Body of pancreas (tissue), 4 donors: Measurements from ENCODE around the gene ADD1.

ENCODE experiments used
- POLR2A ChIP-seq, 3 donors: fragments of 450-650 bp; IDR thresholded peaks; one replicate each; pipeline ENCODE4 v1.6.1; 2016; ENCODE audit warnings: antibody characterized with exemption in 3 of 3, mild to moderate bottlenecking in 2 of 3
- TF ChIP-seq, protein P1 (sequence below), 7 experiments: fragments of 450-650 bp in 4 of 7; fragments of 200-600 bp in 3 of 7; sonication (generic) in 3 of 7; IDR thresholded peaks; one replicate each; pipeline ENCODE4 v1.5.1; 2016 to 2019; ENCODE audit warnings: antibody characterized with exemption in 7 of 7

DNA sequence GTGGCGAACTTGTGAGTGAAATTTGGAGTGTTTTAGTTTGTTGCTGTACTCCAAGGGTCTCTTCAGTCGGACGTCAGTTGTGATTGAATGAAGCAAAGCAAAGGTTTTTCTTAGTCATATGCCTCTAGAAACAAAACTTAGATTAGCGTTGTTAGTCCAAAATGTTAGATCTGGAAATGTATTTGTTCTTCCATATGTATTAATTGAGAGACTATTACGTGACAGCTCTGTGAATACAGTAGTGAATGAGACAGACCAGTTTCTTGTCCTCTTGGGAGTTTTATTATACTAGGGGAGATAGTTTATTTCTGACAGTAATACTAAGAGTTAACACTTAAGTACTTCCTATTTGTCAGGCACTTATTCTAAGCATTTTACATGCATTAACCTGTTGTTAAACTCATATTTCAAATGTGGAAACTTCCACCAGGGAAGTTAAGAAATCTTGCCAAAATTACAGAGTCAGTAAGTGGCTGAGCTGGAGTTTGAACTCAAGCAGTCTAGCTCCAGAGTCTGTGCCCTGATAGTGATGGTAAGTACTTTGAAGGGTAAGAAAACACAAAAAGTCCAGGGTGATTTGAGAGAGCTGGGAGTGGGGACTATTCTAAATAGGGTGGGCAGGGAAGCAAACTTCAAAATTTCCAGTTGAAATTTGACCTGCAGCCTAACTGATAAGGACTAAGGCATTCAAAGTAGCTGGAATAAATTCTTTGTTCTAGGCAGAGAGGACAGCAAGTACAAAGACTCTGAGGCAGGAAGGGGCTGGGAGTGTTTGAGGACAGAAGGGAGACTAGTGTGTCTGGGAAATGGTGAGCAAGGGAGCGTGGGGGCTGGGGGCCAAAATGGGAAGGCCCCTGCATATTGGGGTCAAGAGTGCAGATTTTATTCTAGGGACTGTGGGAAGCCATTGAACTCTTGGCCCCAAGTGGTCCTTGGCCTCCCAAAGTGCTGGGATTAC, 17.0 kb downstream of the ADD1 start:
- TF ChIP-seq, protein P1, sequence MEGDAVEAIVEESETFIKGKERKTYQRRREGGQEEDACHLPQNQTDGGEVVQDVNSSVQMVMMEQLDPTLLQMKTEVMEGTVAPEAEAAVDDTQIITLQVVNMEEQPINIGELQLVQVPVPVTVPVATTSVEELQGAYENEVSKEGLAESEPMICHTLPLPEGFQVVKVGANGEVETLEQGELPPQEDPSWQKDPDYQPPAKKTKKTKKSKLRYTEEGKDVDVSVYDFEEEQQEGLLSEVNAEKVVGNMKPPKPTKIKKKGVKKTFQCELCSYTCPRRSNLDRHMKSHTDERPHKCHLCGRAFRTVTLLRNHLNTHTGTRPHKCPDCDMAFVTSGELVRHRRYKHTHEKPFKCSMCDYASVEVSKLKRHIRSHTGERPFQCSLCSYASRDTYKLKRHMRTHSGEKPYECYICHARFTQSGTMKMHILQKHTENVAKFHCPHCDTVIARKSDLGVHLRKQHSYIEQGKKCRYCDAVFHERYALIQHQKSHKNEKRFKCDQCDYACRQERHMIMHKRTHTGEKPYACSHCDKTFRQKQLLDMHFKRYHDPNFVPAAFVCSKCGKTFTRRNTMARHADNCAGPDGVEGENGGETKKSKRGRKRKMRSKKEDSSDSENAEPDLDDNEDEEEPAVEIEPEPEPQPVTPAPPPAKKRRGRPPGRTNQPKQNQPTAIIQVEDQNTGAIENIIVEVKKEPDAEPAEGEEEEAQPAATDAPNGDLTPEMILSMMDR (IDR thresholded peaks at IDR 0.05), result no peak
- TF ChIP-seq POLR2A (IDR thresholded peaks at IDR 0.05), result no peak
